HEK293 (cell line): ENCODE measurements around the gene SNRPD2.
A peak's percentile ranks its signal among the peaks of the same experiment; 100 is the strongest.

ENCODE experiments used
- BCL6B ChIP-seq: fragments of 450-650 bp; formaldehyde crosslinking; IDR thresholded peaks from 2 replicates; pipeline ENCODE4 v1.5.1; 2017; ENCODE audit warnings: missing biosample characterization, missing genetic modification characterization
- EGR2 ChIP-seq: fragments of 450-650 bp; formaldehyde crosslinking; IDR thresholded peaks from 2 replicates; pipeline ENCODE4 v1.5.1; 2016; ENCODE audit warnings: low read depth, missing biosample characterization, missing genetic modification characterization
- HIC1 ChIP-seq: fragments of 450-650 bp; formaldehyde crosslinking; IDR thresholded peaks from 2 replicates; pipeline ENCODE4 v1.5.1; 2016; ENCODE audit warnings: missing biosample characterization, missing genetic modification characterization
- KLF16 ChIP-seq: fragments of 450-650 bp; formaldehyde crosslinking; IDR thresholded peaks from 2 replicates; pipeline ENCODE4 v1.5.1; 2017; ENCODE audit warnings: missing biosample characterization, missing genetic modification characterization
- KLF9 ChIP-seq: fragments of 450-650 bp; formaldehyde crosslinking; IDR thresholded peaks from 2 replicates; pipeline ENCODE4 v1.5.1; 2016; ENCODE audit warnings: missing biosample characterization, missing genetic modification characterization, low read depth
- MEIS1 ChIP-seq: sonication (generic); formaldehyde crosslinking; IDR thresholded peaks from 2 replicates; pipeline ENCODE4 v1.8.1; 2022; ENCODE audit warnings: missing genetic modification reagents, mild to moderate bottlenecking, borderline replicate concordance
- PATZ1 ChIP-seq: fragments of 450-650 bp; formaldehyde crosslinking; IDR thresholded peaks from 2 replicates; pipeline ENCODE4 v1.5.1; 2016; ENCODE audit warnings: missing biosample characterization, missing genetic modification characterization
- PRDM10 ChIP-seq: fragments of 450-650 bp; formaldehyde crosslinking; IDR thresholded peaks from 2 replicates; pipeline ENCODE4 v1.5.1; 2016; ENCODE audit warnings: missing biosample characterization, missing genetic modification characterization
- ZBTB7A ChIP-seq: fragments of 450-650 bp; formaldehyde crosslinking; IDR thresholded peaks from 2 replicates; pipeline ENCODE4 v1.5.1; 2016; ENCODE audit warnings: low read depth, missing biosample characterization, missing genetic modification characterization
- ZNF114 ChIP-seq: fragments of 450-650 bp; formaldehyde crosslinking; IDR thresholded peaks from 2 replicates; pipeline ENCODE4 v1.5.0; 2017; ENCODE audit warnings: missing biosample characterization, missing genetic modification characterization
- ZNF146 ChIP-seq: fragments of 450-650 bp; formaldehyde crosslinking; IDR thresholded peaks from 2 replicates; pipeline ENCODE4 v1.5.1; 2016; ENCODE audit warnings: missing biosample characterization, missing genetic modification characterization
- ZNF174 ChIP-seq: fragments of 450-650 bp; formaldehyde crosslinking; IDR thresholded peaks from 2 replicates; pipeline ENCODE4 v1.5.0; 2017; ENCODE audit warnings: missing biosample characterization, mild to moderate bottlenecking, missing genetic modification characterization
- ZNF18 ChIP-seq: fragments of 450-650 bp; formaldehyde crosslinking; IDR thresholded peaks from 2 replicates; pipeline ENCODE4 v1.5.1; 2016; ENCODE audit warnings: missing biosample characterization, missing genetic modification characterization
- ZNF26 ChIP-seq: fragments of 450-650 bp; formaldehyde crosslinking; IDR thresholded peaks from 2 replicates; pipeline ENCODE4 v1.5.1; 2016; ENCODE audit warnings: missing biosample characterization, missing genetic modification characterization
- ZNF274 ChIP-seq, 2 experiments: fragments of 200-500 bp in 1 of 2; fragments of 450-650 bp in 1 of 2; sonication (Bioruptor generic) in 1 of 2; formaldehyde crosslinking in 1 of 2; IDR thresholded peaks; 2 replicates each; pipeline versions ENCODE4 v1.5.1 to v1.6.1; 2014 to 2016; ENCODE audit warnings: borderline replicate concordance in 1 of 2, inconsistent platforms in 1 of 2, low read length in 1 of 2, missing biosample characterization in 1 of 2, missing genetic modification characterization in 1 of 2
- ZNF280C ChIP-seq: fragments of 450-650 bp; formaldehyde crosslinking; IDR thresholded peaks from 2 replicates; pipeline ENCODE4 v1.5.1; 2016; ENCODE audit warnings: missing biosample characterization, missing genetic modification characterization
- ZNF394 ChIP-seq: fragments of 450-650 bp; formaldehyde crosslinking; IDR thresholded peaks from 2 replicates; pipeline ENCODE4 v1.5.1; 2016; ENCODE audit warnings: missing biosample characterization, missing genetic modification characterization, mild to moderate bottlenecking, moderate library complexity, borderline replicate concordance
- ZNF433 ChIP-seq: fragments of 450-650 bp; formaldehyde crosslinking; IDR thresholded peaks from 2 replicates; pipeline ENCODE4 v1.5.1; 2016; ENCODE audit warnings: missing biosample characterization, missing genetic modification characterization, low read depth
- ZNF529 ChIP-seq: fragments of 450-650 bp; formaldehyde crosslinking; IDR thresholded peaks from 2 replicates; pipeline ENCODE4 v1.5.1; 2017; ENCODE audit warnings: missing genetic modification characterization, missing biosample characterization; ENCODE audit not compliant: insufficient replicate concordance
- ZNF610 ChIP-seq: fragments of 450-650 bp; formaldehyde crosslinking; IDR thresholded peaks from 2 replicates; pipeline ENCODE4 v1.5.1; 2016; ENCODE audit warnings: missing biosample characterization, missing genetic modification characterization, borderline replicate concordance
- ZNF670 ChIP-seq: fragments of 450-650 bp; formaldehyde crosslinking; IDR thresholded peaks from 2 replicates; pipeline ENCODE4 v1.5.1; 2016; ENCODE audit warnings: missing biosample characterization, missing genetic modification characterization, low read depth
- ZNF792 ChIP-seq: fragments of 450-650 bp; formaldehyde crosslinking; IDR thresholded peaks from 2 replicates; pipeline ENCODE4 v1.5.1; 2016; ENCODE audit warnings: missing biosample characterization, missing genetic modification characterization
- ZXDB ChIP-seq: fragments of 450-650 bp; formaldehyde crosslinking; IDR thresholded peaks from 2 replicates; pipeline ENCODE4 v1.5.1; 2016; ENCODE audit warnings: missing biosample characterization, missing genetic modification characterization

SNRPD2 gene

GRCh38 chr19:45670670-45671453 lies 20.9 kb downstream of the SNRPD2 start (continued):
- TF ChIP-seq BCL6B (no peak), ZNF114 (tag by site-specific recombination) (no peak), PATZ1 (tag by site-specific recombination) (0 out of 2 replicates have a peak, but pooled peaks have one; percentile 10), KLF9 (tag by site-specific recombination) (0 out of 2 replicates have a peak, but pooled peaks have one; percentile 58), KLF16 (no peak), MEIS1 (CRISPR knock-in tag) (no peak), PRDM10 (tag by site-specific recombination) (peak; percentile 40; the same call in 1 of the 2 replicates), ZNF274 (IDR thresholded peaks at IDR 0.05; ENCODE audit: low read length) (no peak), ZNF274 (tag by site-specific recombination; IDR thresholded peaks at IDR 0.05; ENCODE audit: borderline replicate concordance) (no peak), ZXDB (no peak), ZNF280C (tag by site-specific recombination) (no peak), ZNF610 (tag by site-specific recombination) (no peak), ZNF529 (tag by site-specific recombination) (no peak), ZNF792 (tag by site-specific recombination) (no peak), ZNF174 (tag by site-specific recombination) (no peak), ZNF670 (tag by site-specific recombination) (no peak), ZBTB7A (tag by site-specific recombination) (no peak), ZNF433 (tag by site-specific recombination) (no peak), ZNF18 (tag by site-specific recombination) (peak; percentile 80), EGR2 (tag by site-specific recombination) (no peak), ZNF26 (no peak), ZNF146 (tag by site-specific recombination) (0 out of 2 replicates have a peak, but pooled peaks have one; percentile 15), HIC1 (peak; percentile 75), ZNF394 (no peak)
